IPS DF 6.9 (cell line): ENCODE data around the gene TIPARP.
A peak's percentile ranks its signal among the peaks of the same experiment; 100 is the strongest.

Experiments
- DNase-seq: peaks from one replicate; pipeline ENCODE4 v3.0.0-alpha.2; 2013; ENCODE audit warnings: low read depth, low spot score
- H3K27ac ChIP-seq: one replicate; pipeline ENCODE4 v1.5.1; 2013; ENCODE audit warnings: low read length, control low read depth
- H3K27me3 ChIP-seq: 2 replicates; pipeline ENCODE4 v1.6.1; 2013; ENCODE audit warnings: mild to moderate bottlenecking, low read length; ENCODE audit not compliant: control insufficient read depth, insufficient read depth
- H3K36me3 ChIP-seq: 2 replicates; pipeline ENCODE4 v1.6.1; 2013; ENCODE audit warnings: low read length; ENCODE audit not compliant: control insufficient read depth, insufficient read depth
- H3K4me1 ChIP-seq: 2 replicates; pipeline ENCODE4 v1.6.1; 2013; ENCODE audit warnings: low read length; ENCODE audit not compliant: control insufficient read depth, insufficient read depth
- H3K4me3 ChIP-seq: 2 replicates; pipeline ENCODE4 v1.5.1; 2013; ENCODE audit warnings: mild to moderate bottlenecking, low read length
- H3K9me3 ChIP-seq: 2 replicates; pipeline ENCODE4 v1.6.1; 2013; ENCODE audit warnings: low read length, inconsistent platforms; ENCODE audit not compliant: control insufficient read depth, insufficient read depth
- WGBS: extraction: QIAGEN DNeasy Blood & Tissue Kit; methylation state at CpG from one replicate; pipeline ENCODE4 v1.1.7; 2013; ENCODE audit warnings: mixed read lengths, missing lambda C conversion rate; ENCODE audit not compliant: insufficient read length, insufficient coverage; 5-methylcytosine and 5-hydroxymethylcytosine counted together

TIPARP gene

DNA sequence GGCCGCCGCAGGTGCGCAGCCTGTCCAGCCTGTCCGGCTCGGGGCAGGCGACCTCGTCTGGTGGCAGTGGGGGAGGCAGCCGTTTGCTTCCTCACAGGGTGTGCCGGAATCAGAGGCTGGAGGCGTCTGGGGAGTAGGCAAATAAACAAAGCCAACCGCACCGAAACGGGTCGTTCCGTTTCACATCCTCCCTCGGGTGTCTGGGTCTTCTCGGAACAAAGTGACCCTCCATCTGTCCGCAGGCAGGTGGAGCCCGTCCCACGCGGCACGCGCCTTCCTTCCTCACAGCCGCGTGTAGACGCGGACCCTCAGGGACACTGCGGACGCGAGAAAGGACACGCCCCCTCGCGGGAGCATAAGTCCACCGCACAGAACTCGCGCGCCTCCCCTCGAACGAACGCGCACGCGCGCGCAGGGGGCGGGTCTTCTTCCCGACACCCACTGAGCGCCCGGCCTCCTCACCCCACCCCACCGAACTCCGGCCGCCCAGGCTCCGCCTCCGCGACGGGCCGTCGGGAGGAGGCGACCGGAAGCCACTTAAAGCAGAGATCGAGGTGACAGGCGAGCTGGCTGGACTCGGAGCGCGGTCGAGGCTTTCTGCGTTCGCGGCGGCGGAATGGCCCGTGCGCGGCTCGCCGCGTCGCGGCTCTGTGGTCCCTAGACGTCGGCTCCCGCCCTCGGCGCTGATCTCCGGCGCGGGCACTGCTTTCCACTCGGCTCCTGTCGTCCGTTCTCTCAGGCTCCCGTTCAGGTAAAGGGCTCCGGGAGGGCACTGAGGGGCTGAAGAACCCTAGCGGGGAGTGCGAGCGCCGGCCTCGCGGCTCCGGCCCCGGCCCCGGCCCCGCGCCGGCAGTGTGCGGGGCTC is at the start of gene TIPARP:
Gene TIPARP (plus strand): TSS at position 545 of the 865 bp plus-strand sequence. CDS start 3,108 bp downstream, outside the sequence.
- H3K27me3 ChIP-seq: no peaks in the 10 kb centered on the region
- 0 out of 2 replicates have a peak, but pooled peaks cover 3% of the 10 kb centered on the region for H3K36me3 ChIP-seq
- no peaks in the 10 kb centered on the region for H3K4me1 ChIP-seq
- no peaks in the 10 kb centered on the region for H3K9me3 ChIP-seq
- WGBS: no CpG with 5 or more reads among the region's 105 CpGs
- H3K4me3 ChIP-seq: peak within 1 kb of the TSS; percentile 54; the same call in 1 of the 2 replicates
- peak; percentile 67 for DNase-seq
- no peak within 1 kb of the TSS for H3K27ac ChIP-seq

DNA sequence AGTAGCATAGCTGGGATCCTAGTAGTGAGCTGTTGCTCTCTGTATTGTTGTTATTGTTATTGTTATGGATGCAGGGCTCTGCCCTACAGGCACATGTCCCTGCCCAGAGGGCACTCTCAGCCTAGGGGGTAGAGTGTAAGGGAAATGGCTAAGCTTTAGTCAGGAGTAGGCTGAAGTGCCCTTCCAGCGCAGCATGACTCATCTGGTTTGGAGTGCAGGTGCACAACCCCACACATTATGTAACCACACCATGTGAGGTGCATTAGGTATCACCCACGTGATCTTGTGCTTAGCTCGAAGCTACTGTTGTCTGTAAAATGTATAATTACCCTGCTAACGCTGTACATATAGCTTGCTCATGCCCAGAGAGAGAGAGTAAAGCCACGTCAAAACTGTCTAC is 48.3 kb upstream of the TIPARP start:
- Histone ChIP-seq H3K27ac (no peak overlapping the region), H3K4me3 (no peak overlapping the region), H3K36me3 (no peaks in the 10 kb centered on the region), H3K27me3 (no peaks in the 10 kb centered on the region), H3K9me3 (no peaks in the 10 kb centered on the region), H3K4me1 (peaks cover 2% of the 10 kb centered on the region; the same call in 1 of the 2 replicates)
- DNase-seq: no peak
- WGBS: no CpG with 5 or more reads among the region's 5 CpGs

DNA sequence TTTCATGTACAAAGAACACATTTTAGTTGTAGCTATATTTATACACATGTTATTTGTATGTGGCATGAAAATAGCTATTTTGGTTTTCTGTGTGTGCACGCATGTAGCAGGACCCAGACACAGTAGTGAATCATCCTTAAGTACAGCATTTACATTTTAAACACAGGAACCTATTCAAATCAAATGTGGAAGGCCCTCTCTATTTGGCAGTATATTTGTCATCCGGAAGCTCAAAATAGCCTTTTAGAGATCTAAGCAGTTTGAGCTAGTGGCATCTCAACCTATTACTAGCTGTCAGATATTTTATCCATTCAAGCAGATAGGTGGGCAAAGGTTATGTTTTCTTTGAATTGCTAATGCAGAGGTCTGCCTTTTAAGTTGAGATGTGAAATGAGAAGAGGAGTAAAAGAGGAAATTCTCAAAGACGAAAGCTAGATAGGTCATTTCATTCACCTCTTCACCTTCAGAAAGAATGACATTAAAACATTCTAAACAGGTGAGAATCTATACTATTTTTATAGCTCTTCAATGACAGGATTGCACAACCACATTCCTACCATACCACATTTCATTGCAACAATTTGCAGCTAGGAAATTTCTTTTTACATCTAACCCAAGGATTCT is 46.3 kb upstream of the TIPARP start:
- DNase-seq: no peak
- Histone ChIP-seq H3K36me3 (no peaks in the 10 kb centered on the region), H3K27me3 (no peaks in the 10 kb centered on the region), H3K9me3 (no peaks in the 10 kb centered on the region), H3K27ac (no peak overlapping the region), H3K4me3 (no peak overlapping the region), H3K4me1 (peaks cover 2% of the 10 kb centered on the region; the same call in 1 of the 2 replicates)
- WGBS: no CpG with 5 or more reads among the region's 3 CpGs

DNA sequence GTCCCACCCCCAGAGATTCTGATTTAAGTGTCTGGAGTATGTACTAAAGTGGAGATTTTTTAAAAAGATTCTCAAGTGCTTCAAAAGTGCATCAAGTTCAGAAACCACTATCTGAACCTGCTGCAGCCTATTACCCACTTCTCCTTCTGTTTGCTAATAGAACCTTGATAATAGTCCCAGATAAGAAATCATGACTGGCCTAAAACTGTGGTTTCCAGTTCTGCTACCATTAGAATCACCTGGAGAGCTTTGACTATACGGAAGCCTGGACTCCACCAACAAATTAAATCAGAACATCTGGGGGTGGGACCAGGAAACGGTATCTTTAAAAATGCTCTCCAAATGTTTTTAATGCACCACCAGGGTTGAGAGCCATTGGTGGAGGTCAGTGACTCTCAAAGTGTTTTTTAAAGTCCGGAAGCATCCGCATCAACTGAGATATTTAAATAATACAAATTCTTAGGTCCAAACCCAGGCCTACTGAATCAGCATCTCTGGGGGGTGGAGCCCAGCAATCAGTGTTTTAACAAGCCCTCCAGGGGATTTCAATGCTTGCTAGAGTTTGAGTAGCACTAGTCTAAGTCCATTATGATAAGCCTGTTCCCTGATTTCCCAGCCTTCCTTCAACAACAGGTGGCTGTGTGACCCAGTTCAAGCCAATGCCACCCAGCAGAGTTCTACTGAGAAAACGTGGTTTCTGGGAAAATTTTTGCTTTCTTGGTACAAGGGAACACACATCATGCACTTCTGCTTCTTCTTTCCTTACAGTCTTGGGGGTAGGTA is 45.4 kb upstream of the TIPARP start:
- WGBS: no CpG with 5 or more reads among the region's 5 CpGs
- H3K4me1 ChIP-seq: peaks cover 2% of the 10 kb centered on the region; the same call in 1 of the 2 replicates

GRCh38 chr3:156630081-156630772 is 44.2 kb upstream of the TIPARP start:
- peaks cover 2% of the 10 kb centered on the region; the same call in 1 of the 2 replicates for H3K4me1 ChIP-seq
- no peaks in the 10 kb centered on the region for H3K27me3 ChIP-seq
- DNase-seq: no peak
- H3K27ac ChIP-seq: no peak overlapping the region
- H3K36me3 ChIP-seq: no peaks in the 10 kb centered on the region
- H3K4me3 ChIP-seq: no peak overlapping the region
- no peaks in the 10 kb centered on the region for H3K9me3 ChIP-seq

More for the DNA sequence above, 45.4 kb upstream of the TIPARP start:
- Histone ChIP-seq H3K4me3 (no peak overlapping the region), H3K27me3 (no peaks in the 10 kb centered on the region), H3K36me3 (no peaks in the 10 kb centered on the region), H3K27ac (no peak overlapping the region), H3K9me3 (no peaks in the 10 kb centered on the region)
- no peak for DNase-seq

GRCh38 chr3:156630773-156631093 is 43.7 kb upstream of the TIPARP start:
- H3K4me1 ChIP-seq: peaks cover 2% of the 10 kb centered on the region; the same call in 1 of the 2 replicates
- H3K4me3 ChIP-seq: no peak overlapping the region
- DNase-seq: no peak
- H3K36me3 ChIP-seq: no peaks in the 10 kb centered on the region
- WGBS: no CpG with 5 or more reads among the region's 3 CpGs
- H3K27me3 ChIP-seq: no peaks in the 10 kb centered on the region
- H3K9me3 ChIP-seq: no peaks in the 10 kb centered on the region
- no peak overlapping the region for H3K27ac ChIP-seq

- H3K27ac ChIP-seq: no peak overlapping the region
- H3K4me3 ChIP-seq: no peak overlapping the region
- no peaks in the 10 kb centered on the region for H3K9me3 ChIP-seq
- no peaks in the 10 kb centered on the region for H3K36me3 ChIP-seq
- WGBS: no CpG with 5 or more reads among the region's 1 CpG
- peaks cover 2% of the 10 kb centered on the region; the same call in 1 of the 2 replicates for H3K4me1 ChIP-seq
- H3K27me3 ChIP-seq: no peaks in the 10 kb centered on the region
- no peak for DNase-seq
Measured at GRCh38 chr3:156631323-156631722, 43.1 kb upstream of the TIPARP start.

DNA sequence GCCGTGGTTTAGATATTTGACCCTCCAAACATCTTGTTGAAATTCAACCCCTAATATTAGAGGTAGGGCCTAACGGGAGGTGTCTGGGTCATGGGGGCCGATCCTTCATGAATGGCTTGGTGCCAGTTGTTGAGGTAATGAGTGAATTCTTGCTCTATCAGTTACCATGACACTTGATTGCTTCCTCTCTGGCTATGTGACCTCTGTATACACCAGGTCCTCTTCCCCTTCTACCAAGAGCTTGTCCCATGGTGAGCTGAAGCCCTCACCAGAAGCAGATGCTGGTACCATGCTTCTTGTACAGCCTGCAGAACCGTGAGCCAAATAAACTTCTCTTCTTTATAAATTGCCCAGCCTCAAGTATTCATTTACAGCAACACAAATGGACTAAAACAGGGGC is 41.8 kb upstream of the TIPARP start:
- Histone ChIP-seq H3K27me3 (no peaks in the 10 kb centered on the region), H3K4me1 (peaks cover 2% of the 10 kb centered on the region; the same call in 1 of the 2 replicates), H3K9me3 (no peaks in the 10 kb centered on the region), H3K4me3 (no peak overlapping the region), H3K27ac (no peak overlapping the region), H3K36me3 (no peaks in the 10 kb centered on the region)
- WGBS: no CpG with 5 or more reads among the region's 4 CpGs
- DNase-seq: no peak

DNA sequence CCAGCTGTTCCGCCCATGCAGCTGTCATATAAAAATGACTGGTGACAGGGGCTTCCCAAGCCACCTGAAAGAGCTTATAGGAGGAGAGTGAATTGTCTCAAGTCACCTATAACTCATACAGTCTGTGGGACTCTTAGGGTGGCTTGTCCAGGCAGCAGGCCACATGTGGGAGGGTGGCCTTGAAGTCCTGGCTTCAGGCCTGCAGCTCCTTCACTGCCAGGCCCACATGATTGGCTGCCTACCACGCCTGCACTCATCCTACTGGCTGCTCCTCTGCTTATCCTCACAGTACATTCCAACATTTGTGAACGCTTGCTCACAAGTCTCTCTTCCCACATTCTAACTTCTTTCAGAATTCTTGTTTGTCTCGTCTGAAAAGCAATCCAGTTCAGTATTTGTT is 41.1 kb upstream of the TIPARP start:
- no peak overlapping the region for H3K4me3 ChIP-seq
- DNase-seq: no peak
- H3K9me3 ChIP-seq: no peaks in the 10 kb centered on the region
- no peaks in the 10 kb centered on the region for H3K36me3 ChIP-seq
- no peaks in the 10 kb centered on the region for H3K27me3 ChIP-seq
- WGBS: no CpG with 5 or more reads among the region's 4 CpGs
- H3K4me1 ChIP-seq: peaks cover 2% of the 10 kb centered on the region; the same call in 1 of the 2 replicates
- H3K27ac ChIP-seq: no peak overlapping the region

- Histone ChIP-seq H3K4me3 (no peak overlapping the region), H3K4me1 (peaks cover 2% of the 10 kb centered on the region; the same call in 1 of the 2 replicates), H3K9me3 (no peaks in the 10 kb centered on the region), H3K27me3 (no peaks in the 10 kb centered on the region), H3K27ac (no peak overlapping the region), H3K36me3 (no peaks in the 10 kb centered on the region)
- no CpG with 5 or more reads among the region's 3 CpGs for WGBS
- no peak for DNase-seq
Measured at GRCh38 chr3:156635034-156635433, 39.4 kb upstream of the TIPARP start.
